HG02763 (cell line): Measurements from ENCODE around the gene TOX2.

Experiments used
- ATAC-seq: cut with Tn5 transposase; IDR thresholded peaks from one replicate; pipeline ENCODE4 v1.9.1; 2021; ENCODE audit warnings: mild to moderate bottlenecking, moderate library complexity; ENCODE audit not compliant: unreplicated experiment

Gene TOX2

DNA sequence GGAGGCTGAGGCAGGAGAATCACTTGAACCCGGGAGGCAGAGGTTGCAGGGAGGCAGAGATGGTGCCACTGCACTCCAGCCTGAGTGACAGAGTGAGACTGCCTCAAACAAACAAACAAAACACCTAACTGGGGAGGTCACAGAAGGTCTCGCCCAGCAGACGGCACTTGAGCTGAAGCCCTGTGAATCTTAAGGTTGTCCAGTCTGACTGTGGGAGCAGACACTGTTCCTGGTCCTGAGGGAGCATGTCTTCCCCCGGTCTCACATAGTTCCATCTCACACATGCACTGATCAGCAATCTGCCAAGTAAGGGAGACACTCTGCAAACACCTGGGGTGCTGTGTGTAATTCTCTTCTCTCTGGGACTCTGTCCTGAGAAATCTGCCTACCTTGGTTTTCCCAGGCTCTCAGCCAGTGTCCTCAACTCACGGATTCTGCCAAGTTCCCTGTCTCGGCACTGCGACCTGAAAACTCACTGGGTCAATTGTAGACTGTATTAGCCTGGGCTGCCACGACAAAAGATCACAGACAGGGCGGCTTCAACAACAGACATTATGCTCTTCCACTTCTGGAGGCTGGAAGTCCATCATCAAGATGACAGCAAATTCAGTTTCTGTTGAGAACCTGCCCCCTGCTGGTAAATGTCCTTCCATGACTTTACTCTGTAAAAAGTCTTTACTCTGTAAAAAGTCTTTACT lies 178.0 kb downstream of the TOX2 start:
- no peak for ATAC-seq

GRCh38 chr20:44093249-44093582 lies 178.6 kb downstream of the TOX2 start:
- ATAC-seq: no peak

DNA sequence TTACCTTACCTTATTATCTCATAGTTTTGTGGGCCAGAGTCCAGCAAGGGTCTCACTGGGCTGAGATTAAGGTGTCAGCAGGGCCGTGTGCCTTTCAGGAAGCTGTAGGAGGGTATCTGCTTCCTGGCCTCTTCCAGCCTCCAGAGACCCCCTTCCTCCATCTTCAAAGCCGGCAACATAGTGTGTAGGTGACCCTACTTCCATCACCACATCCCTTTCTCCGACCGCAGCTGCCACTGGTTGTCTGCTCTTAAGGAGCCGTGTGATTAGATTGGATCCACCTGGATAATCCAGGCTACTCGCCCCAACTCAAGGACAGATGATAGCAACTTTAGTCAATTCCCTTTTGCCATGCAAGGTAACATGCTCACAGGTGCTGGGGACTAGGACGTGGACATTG lies 181.2 kb downstream of the TOX2 start:
- no peak for ATAC-seq

DNA sequence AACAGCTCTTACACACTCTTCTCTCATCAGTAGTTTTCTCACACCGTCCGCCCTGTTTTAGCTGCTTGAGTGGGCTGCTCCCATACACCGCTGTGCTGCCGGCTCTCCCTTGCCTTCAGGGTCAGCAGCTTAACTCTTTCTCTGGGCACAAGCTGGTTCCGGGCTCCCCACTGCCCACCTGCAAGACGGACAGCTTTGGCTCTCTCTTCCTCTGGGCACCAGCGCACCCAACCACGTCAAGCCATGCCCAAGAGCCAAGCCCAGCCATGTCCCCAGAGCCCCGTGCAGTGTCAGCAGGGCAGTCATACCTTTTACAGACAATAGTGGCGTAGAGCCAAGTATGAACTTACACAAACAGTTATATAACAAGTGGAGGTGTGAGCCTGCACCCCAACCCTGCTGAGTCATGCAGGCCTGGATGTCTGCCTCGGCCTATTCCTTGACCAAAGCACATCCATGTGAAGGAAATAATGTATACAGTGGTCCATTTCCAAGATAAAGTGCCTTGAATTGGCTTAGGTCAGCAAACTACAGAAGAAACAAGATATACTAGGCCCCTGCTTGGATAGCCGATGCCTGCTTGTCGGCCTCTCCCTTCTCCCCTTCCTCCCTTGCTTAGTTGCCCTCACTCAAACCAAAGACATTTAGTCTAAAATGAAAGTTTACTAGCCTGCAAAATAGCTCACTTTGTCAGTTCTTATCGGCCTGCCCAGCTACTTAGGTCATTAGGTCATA lies 183.0 kb downstream of the TOX2 start:
- ATAC-seq: no peak

DNA sequence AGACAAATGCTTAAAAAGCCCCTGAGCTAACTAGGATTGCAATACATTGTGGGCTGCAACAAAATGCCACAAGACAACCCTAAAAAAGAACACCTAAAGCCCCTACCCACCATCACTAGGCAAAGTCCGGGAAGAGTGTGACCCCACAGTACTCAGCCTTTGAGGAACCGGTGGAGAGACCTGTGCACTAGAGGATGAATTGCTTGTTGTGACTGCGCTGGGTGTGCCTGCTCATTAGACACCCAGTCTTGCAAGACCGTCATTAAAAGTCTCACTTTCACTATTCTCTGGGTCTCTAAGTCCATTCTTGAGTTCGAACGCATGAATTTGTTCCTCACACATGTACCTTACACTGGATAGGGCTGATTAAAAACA lies 183.6 kb downstream of the TOX2 start:
- ATAC-seq: no peak

- ATAC-seq: no peak
Measured at GRCh38 chr20:44098657-44099056, 184.0 kb downstream of the TOX2 start.

- ATAC-seq: no peak
Measured at GRCh38 chr20:44099832-44100231, 185.2 kb downstream of the TOX2 start.

DNA sequence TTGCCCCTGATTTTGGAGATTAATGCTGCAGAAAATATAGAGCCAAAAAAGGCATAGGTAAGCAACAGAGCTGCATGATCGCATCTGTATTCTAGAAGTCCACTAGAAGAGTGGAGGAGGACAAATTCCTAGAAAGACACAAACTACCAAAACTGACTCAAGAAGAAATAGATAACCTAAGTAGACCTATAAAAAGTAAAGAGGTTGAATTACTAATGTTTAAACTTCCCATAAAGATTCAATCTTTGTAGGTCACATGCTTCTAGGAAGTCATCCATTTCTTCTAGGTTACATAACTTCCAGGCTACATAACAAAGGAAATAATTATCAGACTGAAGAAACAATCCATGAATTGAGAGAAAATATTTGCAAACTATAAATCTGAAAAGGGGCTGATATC lies 187.9 kb downstream of the TOX2 start:
- ATAC-seq: no peak

- no peak for ATAC-seq
Measured at GRCh38 chr20:44104798-44105517, 190.3 kb downstream of the TOX2 start.

GRCh38 chr20:44106615-44107014 lies 192.0 kb downstream of the TOX2 start:
- no peak for ATAC-seq

- no peak for ATAC-seq
Measured at GRCh38 chr20:44109951-44110361, 195.3 kb downstream of the TOX2 start.

DNA sequence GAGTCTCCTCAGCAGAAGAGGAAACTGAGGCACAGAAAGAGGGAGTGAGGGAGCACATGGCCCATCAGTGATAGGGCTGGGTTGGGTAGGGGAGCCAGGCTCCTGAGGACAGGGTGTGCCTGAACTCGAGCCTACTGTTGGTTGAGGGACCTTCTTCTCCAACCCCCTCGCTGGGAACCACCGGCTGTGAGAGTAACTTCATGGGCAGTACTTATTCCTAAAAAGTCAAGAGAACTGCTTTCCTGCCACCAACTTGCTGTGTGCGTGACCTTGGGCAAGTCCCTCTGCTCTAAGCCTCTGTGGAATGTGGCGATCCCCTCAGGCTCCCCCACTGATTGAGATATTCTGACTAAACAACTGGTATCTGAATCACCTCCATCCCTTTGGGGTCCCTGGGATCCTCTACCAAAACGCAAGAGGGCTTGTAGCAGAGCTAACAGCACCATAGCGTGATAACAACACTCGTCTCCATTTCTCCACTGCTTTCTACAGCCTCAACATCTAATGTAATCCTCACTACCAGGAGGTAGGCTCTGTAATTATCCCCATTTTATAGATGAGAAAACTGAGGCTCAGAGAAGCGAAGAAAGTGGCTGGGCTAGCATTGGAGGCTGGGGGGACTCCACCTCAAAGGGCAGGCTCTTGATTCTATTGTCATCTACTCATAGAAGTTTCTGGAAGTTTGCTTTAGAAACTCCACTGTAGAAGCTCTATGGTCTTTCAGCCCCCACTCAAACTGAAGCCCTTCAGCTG lies 196.3 kb downstream of the TOX2 start:
- no peak for ATAC-seq

DNA sequence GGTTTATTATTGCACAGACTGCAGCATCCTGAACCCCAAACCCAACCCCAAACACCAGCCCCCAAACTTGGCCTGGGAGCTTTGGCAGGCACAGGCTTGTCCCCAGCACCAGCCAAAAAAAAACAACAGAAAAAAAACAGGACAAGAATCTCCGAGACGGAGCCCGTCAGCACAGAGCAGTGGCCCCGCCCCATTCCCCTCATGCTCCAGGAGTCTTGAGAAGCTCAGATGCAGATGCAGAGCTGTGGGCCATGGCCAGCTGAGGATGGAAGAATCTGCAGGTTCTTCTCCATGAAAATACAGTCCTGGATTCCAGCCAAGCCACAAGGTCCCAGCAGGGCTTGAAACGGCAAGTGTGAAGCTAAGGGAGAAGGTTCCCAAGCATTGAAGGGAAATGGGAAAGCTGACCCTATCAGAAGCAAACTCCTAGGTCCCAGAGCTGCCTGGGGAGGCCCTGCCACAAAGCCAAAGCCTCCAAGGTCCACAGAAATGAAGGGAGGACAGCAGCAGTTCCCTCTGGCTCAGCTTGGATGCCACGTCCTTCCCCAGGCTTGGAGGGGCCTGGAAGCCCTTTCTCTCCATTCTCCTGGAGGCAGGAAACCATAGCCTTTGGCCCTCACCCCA lies 197.2 kb downstream of the TOX2 start:
- ATAC-seq: no peak

DNA sequence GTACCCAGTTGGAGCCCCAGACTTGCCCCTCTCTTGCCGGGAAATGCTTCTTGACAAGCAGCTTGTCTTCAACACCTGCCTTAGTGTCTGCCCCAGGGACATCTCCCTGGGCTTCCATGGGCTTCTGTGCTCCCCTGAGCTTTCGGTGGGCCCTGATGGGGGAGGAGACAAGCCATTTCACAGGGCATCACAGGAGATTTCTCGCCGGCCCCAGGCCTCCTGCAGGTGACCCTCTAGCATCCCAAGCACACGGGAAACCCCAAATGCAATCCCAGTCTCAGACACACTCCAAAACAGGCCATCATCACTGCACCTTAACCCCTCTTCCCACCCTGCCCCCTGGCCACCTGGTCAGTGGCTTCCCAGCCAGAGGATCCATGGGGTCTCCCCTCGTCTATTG lies 197.8 kb downstream of the TOX2 start:
- no peak for ATAC-seq

- no peak for ATAC-seq
Measured at GRCh38 chr20:44112889-44113617, 198.4 kb downstream of the TOX2 start.

DNA sequence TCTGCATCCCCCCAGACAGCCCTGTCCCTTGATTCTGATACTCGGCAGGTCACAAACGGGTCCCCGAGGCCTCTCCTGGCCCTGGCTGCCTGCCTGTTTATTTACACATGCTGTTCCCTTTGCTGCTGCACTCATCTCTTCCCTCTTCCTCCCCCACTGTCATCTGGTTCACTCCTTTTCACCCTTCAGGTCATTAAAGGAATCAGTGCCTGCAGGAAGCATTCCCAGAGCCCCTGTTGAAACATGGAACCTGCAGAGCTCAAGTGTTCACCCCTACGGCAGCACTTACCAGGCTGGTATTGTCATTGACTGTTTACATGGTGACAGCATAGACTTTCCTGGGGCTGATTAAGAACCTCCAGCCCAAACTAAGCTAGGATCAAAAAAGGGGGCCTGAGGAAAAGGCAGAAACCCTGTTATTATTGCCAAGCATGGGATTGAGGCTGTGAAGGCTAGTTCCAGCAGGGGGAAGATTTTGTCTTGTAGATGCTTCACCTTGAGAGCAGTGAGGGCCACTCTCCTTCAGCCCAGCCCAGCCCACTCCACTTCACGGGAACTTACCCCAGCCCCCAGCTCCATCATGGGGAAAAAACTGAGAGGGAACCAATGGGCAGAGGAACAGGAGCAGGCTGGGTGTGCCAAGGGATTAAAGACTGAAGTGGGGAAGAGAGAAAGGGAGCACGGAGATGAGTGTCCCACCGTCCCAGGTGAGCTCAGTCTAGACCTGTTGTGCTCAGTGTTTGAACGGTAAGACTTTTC lies 199.1 kb downstream of the TOX2 start:
- ATAC-seq: no peak

GRCh38 chr20:44115181-44115580 lies 200.5 kb downstream of the TOX2 start:
- no peak for ATAC-seq

DNA sequence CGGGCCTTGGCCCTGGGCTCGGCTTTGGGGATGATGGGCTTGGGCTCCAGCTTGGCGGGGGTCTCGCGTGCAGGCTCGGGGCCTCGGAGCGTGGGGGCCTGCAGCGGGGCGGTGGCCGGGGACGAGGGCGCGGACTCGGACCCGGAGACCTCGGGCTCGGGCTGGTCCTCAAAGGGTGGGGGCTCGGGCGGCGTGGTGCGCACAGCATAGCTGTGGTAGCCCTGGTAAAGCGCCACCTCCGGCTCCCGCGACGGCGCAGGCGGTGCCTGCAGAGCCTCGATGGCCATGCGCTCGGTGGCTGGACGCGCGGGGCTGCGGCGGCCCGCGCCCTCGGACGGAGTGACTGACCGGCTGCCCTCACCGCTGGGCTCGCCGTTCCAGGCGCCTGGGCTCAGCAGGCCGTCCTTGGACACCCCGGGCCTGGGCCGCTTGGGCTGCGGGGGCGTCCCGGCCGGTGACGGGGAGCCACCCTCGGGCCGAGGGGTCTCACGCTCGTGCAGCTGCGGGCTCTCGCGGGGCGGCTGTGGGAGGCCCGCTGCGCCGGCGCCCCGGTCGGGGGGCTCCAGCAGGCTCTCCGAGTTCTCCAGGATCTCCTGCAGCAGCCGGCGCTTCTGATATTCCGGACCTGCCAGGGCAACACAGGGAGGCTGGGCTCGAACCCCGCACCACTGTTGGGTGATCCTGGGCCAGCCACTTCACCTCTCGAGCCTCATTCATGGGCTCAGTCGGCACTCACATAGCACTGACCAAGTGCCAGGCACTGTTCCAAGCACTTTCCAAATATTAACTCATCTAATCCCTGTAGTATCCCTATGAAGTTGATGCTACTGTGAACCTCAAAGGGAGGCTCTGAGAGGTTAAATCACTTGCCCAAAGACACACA lies 201.4 kb downstream of the TOX2 start:
- no peak for ATAC-seq
